HFFc6 (cell line): ENCODE data around the gene NIPSNAP2. TPM values are rescaled to one million over a fixed set of nuclear protein-coding genes. Genes with fewer than 3 reads are reported as not detected.
A peak's percentile ranks its signal among the peaks of the same experiment; 100 is the strongest.

ENCODE experiments used
- DNase-seq: peaks from one replicate; pipeline ENCODE4 v3.0.0-alpha.2; 2018
- H3K27ac Mint-ChIP-seq: 2 replicates; pipeline ENCODE4 v1.8.0; 2020; ENCODE audit warnings: mild to moderate bottlenecking, mixed read lengths
- H3K27me3 Mint-ChIP-seq: 2 replicates; pipeline ENCODE4 v1.8.0; 2021; ENCODE audit warnings: mild to moderate bottlenecking, moderate library complexity, mixed read lengths; ENCODE audit not compliant: insufficient read depth
- H3K36me3 Mint-ChIP-seq: 2 replicates; pipeline ENCODE4 v1.8.0; 2021; ENCODE audit warnings: low read depth, mixed read lengths
- H3K4me1 Mint-ChIP-seq: 2 replicates; pipeline ENCODE4 v1.8.0; 2020; ENCODE audit warnings: low read depth, mixed read lengths
- H3K4me3 Mint-ChIP-seq: 2 replicates; pipeline ENCODE4 v1.8.0; 2020; ENCODE audit warnings: mild to moderate bottlenecking, moderate library complexity, mixed read lengths
- H3K9me3 Mint-ChIP-seq: 2 replicates; pipeline ENCODE4 v1.8.0; 2020; ENCODE audit warnings: mild to moderate bottlenecking, mixed read lengths
- long read RNA-seq: library from polyadenylated mRNA; unstranded; transcript quantifications from one replicate; pipeline ENCODE4 v2.0.0, GENCODE V29; 2019
- total RNA-seq, 6 experiments: library from RNA; stranded (reverse); fragmentation: NEBNext Ultra II Directional; extraction: Animal tissue kit (Norgen Biotek cat#: 25700); gene quantifications; 2 replicates in 1 of 6; 3 replicates in 5 of 6; pipeline ENCODE4 v1.2.3, GENCODE V29; 2021
- TF ChIP-seq, protein P1 (sequence below): fragments of 200-600 bp; sonication (generic); IDR thresholded peaks from 2 replicates; pipeline ENCODE4 v1.5.0; 2021; ENCODE audit warnings: antibody characterized with exemption, mild to moderate bottlenecking

The NIPSNAP2 gene
- 10 to 100 TPM; 27.6 to 34.0 (median 30.6) TPM for total RNA-seq
- long read RNA-seq, full-length matches to known transcripts, result 50 of 54 reads
- long read RNA-seq, partial matches to known transcripts, result 0 of 54 reads
- long read RNA-seq, other reads (novel, unspliced or antisense), result 4 of 54 reads

DNA sequence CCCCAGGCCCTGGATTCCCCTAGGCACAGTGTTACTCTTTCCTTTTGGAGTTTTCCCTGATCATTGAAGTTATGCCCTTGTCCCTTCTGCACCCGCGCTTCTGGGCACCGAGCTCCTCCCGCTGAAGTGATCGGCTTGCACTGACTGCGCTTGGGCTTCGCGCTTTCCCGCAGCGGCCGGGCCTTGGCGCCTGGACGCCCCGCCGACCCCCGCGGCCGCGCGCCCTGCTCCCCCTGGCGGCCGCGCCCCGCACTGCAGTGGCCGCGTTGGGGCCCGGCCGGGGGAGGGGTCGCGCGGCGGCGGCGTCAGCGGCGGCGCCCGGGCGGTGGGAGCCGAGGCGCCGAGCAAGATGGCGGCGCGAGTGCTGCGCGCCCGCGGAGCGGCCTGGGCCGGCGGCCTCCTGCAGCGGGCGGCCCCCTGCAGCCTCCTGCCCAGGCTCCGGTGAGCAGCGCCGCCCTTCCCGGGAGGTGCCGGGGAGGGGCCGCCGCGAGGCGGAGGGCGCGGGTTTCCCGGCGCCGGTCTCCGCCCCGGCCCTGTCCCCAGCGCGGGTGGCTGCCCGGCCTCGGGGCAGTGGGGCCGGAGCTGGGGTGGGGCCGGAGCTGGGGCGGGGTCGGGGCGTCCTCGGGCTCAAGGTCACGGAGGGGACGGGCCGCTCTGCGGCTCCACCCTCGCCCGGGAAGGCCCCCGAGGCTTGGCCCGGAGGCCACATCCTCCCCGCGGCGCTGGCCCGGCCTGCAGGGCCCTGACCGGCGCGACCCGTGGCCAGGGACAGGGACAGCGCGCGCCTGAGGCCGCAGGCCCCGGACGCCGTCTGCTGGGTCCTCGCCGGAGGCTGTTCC lies at the start of gene NIPSNAP2:
TSS of gene NIPSNAP2 (plus strand) at position 325 of the 839 bp plus-strand sequence. CDS start at position 350, 25 bp downstream.
- TF ChIP-seq, protein P1, sequence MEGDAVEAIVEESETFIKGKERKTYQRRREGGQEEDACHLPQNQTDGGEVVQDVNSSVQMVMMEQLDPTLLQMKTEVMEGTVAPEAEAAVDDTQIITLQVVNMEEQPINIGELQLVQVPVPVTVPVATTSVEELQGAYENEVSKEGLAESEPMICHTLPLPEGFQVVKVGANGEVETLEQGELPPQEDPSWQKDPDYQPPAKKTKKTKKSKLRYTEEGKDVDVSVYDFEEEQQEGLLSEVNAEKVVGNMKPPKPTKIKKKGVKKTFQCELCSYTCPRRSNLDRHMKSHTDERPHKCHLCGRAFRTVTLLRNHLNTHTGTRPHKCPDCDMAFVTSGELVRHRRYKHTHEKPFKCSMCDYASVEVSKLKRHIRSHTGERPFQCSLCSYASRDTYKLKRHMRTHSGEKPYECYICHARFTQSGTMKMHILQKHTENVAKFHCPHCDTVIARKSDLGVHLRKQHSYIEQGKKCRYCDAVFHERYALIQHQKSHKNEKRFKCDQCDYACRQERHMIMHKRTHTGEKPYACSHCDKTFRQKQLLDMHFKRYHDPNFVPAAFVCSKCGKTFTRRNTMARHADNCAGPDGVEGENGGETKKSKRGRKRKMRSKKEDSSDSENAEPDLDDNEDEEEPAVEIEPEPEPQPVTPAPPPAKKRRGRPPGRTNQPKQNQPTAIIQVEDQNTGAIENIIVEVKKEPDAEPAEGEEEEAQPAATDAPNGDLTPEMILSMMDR, result peak; percentile 75
- peak; percentile 13 for DNase-seq
- H3K36me3 Mint-ChIP-seq, result peaks cover 13% of the 10 kb centered on the region
- peak within 1 kb of the TSS; percentile 92 for H3K27ac Mint-ChIP-seq
- peaks cover 8% of the 10 kb centered on the region for H3K27me3 Mint-ChIP-seq
- H3K4me1 Mint-ChIP-seq, result peaks cover 41% of the 10 kb centered on the region
- peak within 1 kb of the TSS; percentile 91 for H3K4me3 Mint-ChIP-seq
- no peaks in the 10 kb centered on the region for H3K9me3 Mint-ChIP-seq

DNA sequence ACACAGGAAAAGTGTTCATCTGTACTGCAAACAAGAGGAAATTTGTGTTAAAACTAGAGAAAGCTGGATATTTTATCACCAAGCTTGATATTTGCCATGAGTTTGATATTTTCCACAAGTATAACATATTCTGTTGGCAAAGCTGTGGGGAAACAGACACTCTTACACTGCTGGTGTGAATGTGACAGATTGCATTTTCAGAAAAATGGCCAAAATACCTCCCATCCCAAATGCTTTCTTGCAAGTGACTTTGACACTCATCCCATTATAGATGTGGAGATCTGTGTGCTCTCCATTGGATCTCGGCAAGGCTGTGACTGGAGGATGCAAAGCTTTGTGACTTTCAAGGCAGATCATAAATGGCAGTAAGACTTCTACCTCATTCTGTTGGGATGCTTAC lies 46.6 kb upstream of the NIPSNAP2 start:
- Mint-ChIP-seq H3K9me3 (peaks cover 6% of the 10 kb centered on the region; the same call in 1 of the 2 replicates), H3K27me3 (no peaks in the 10 kb centered on the region), H3K27ac (no peak overlapping the region), H3K4me3 (no peak overlapping the region), H3K4me1 (peaks cover 3% of the 10 kb centered on the region; the same call in 1 of the 2 replicates), H3K36me3 (no peaks in the 10 kb centered on the region)
- DNase-seq, result no peak
- TF ChIP-seq, protein P1, result no peak

DNA sequence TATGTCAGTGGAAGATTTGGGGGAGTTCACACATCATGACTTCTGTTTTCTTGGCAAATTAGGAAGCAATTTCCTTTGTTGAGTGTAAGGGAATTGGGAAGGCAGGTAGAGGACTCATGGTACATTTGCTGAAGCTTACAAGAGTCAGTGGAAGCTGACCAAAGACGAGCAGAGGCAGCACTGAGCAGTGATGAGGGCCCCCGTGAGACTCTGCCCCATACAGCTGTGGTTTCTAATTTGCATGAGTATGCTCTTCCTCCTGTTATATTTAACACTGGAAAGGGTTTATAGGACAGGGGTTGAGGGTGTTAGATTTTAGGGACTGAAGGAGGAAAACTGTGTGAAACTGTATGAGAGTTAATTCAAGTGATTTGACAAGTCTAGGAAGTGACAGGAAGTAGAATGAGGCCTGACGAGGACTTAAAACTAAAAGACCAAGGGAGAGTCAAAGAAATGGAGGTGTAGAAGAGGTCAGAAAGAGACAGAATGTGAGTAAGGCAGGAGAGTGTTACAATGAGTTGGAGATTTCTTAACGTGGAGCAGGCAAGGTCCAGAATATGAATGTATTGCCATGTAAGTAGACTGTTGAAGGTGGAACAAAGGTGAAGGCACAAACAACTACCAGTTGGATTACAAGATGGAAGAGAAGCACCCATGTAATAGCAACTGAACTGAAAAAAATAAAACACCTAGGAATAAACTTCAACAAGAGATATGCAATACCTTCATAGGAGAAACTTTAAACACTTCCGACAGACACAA lies 36.2 kb upstream of the NIPSNAP2 start:
- no peaks in the 10 kb centered on the region for H3K4me1 Mint-ChIP-seq
- DNase-seq, result no peak

DNA sequence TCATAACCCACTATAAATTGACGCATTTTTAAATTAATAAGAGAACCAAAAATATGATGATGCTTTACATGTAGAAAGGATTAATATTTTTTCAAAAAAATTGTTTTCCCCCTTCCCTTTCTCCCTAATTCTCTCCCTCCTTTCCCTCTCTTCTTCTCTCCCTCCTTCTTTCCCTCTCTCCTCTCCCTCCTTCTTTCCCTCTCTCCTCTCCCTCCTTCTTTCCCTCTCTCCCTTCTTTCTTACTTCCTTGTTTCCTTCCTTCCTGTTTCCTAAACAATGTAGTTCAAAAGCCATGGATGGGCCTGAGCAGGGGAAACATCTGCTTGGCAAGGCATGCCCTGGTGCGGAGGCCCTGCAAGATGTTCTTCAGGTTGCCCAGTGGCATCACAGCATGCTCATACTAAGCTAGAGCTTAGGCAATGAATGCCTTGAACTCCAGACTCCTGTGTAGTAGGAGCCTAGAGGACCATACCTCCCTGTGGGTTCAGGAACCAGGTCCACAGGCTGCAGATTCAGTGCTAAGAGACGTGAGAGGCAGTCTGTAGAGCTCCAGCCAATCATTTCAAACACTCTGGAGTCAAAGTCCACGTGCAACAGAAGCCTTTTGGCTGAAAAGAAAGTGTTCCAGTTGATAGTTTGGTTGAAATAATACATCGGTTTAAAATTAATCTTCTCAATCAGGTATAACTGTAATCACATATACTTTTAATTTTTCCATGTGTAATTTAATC lies 32.8 kb upstream of the NIPSNAP2 start:
- peaks cover 47% of the 10 kb centered on the region for H3K9me3 Mint-ChIP-seq
- no peak overlapping the region for H3K4me3 Mint-ChIP-seq
- H3K4me1 Mint-ChIP-seq, result no peaks in the 10 kb centered on the region
- H3K36me3 Mint-ChIP-seq, result peaks cover 4% of the 10 kb centered on the region; the same call in 1 of the 2 replicates
- TF ChIP-seq, protein P1, result no peak
- no peak for DNase-seq
- no peaks in the 10 kb centered on the region; the same call in 1 of the 2 replicates for H3K27me3 Mint-ChIP-seq
- no peak overlapping the region for H3K27ac Mint-ChIP-seq

More for the DNA sequence above, 36.2 kb upstream of the NIPSNAP2 start:
- H3K36me3 Mint-ChIP-seq, result peaks cover 6% of the 10 kb centered on the region
- H3K9me3 Mint-ChIP-seq, result peaks cover 23% of the 10 kb centered on the region
- TF ChIP-seq, protein P1, result no peak
- H3K4me3 Mint-ChIP-seq, result no peak overlapping the region
- H3K27me3 Mint-ChIP-seq, result no peaks in the 10 kb centered on the region; the same call in 1 of the 2 replicates
- no peak overlapping the region for H3K27ac Mint-ChIP-seq
